Stimulated activated CD8-positive, alpha-beta memory T cell treated with anti-CD3 and anti-CD28 coated beads, Interleukin-15, amount 100 ng/mL, for 24 hours (primary cell): ENCODE measurements around the gene IFITM2.
"Not testable (repeated sequence)": the region's sequence is repeated elsewhere in the genome, so short reads cannot be mapped to it uniquely, and the experiment has no call there.

Source experiments
- DNase-seq: peaks from one replicate; pipeline ENCODE4 v3.0.0-alpha.2; 2020; ENCODE audit warnings: low read depth

Gene IFITM2

DNA sequence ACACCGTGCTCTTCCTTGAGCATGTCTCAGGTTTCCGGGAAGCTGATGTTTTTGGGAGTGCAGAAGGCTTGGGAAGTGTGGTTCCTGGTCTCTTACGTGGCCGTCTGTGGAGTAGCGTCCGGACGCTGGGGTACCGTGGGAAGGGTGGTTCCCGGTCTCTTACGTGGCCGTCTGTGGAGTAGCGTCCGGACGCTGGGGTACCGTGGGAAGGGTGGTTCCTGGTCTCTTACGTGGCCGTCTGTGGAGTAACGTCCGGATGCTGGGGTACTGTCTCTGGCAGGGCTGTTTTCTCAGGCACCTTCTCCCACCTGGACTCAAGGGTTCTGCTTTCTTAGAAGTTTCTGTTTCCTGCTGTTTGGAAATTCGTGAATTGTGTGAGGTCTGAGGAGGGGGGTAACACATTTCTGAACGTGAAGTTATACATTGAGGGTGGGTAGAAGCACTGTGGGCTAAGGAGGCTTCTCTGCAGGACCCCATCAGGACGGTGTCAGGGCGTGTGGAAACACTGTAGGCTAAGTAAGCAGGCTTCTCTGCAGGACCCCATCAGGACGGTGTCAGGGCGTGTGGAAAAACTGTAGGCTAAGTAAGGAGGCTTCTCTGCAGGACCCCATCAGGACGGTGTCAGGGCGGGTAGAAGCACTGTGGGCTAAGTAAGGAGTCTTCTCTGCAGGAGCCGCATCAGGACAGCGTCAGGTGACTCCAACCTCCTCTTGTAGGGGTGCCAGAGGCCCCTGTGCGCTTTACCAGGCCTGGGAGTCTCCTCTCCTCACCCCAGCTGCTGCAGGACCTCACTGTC is 18.4 kb downstream of the IFITM2 start:
- no peak for DNase-seq

DNA sequence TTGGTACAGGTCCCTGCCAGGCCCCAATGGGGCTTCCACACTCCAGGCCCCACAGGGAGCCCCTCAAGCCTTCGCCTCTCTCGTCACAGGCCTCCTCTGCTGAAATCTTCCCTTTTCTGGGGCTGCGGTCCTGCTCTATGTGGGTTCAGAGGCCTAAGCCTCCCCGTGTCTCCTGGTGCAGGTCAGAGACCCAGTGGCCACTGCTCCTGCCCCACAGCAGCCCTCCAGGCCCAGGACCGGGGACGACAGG is 18.9 kb downstream of the IFITM2 start:
- DNase-seq = no peak

DNA sequence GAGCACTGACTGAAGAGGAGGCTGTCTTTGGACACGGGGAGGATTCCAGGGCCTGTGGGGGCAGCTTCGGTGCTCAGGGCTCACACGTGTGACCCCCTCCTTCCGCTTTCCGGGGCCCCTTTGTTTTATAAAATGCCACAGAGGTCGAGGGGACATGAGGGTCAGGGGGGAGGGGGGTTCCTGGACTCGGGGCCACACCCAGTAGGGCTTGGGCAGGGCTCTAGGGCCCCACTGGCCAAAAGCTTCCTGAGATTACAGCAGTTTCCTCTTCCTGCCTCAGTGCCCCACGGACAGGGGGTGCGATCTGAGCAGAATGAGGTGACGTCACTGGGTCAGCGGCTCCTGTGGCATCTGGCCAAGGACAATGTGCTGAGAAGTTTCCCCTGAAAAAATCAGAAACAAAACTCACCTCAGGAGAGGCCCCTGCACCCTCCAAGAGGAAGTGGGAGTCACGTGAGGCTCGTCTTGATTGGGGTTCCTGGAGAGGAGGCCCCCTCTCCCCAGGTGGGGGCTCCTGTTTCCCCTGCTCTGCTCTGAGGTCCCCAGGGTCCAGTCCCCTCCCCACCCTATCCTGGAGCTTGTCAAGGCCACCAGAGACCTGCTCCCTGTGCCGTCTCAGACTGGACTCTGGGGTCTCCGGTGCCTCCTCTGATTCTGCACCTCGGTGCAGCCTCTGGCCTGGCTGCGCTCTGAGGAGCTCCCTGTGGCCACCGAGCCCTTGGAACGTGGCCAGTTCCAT is 19.4 kb downstream of the IFITM2 start:
- DNase-seq = no peak

DNA sequence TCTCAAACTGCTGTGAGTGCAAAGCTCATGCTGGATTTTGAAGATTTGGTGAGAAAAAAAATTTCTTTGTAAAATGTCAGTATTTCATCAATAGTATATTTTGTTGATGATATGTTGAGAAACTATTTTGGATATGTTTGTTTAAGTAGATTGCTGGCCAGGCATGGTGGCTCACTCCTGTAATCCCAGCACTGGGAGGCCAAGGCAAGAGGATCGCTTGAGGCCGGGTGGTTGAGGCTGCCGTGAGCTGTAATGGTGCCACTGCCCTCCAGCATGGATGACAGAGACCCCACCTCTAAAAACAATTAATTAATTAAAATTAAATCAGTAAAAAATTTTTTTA is 19.9 kb downstream of the IFITM2 start:
- DNase-seq = no peak

DNA sequence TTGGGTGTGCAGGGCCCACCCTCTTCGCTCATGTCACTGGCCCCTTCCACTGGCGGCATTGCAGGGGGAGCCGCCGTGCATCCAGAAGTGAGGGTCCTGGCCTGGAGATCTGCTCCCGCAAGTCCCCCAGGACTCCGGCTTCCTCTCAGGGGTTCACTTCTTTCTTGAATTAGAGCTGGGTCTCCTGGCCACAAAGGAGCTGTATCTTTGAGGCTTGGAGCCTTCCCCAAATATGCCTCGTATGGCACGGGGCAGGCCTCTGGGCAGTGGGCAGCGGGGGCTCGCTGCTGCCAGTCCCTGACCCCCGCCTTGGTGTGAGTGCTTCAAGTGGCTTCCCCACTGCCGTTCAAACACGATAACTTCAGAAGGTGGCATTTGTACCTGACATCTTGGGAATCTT is 20.4 kb downstream of the IFITM2 start:
- no peak for DNase-seq

DNA sequence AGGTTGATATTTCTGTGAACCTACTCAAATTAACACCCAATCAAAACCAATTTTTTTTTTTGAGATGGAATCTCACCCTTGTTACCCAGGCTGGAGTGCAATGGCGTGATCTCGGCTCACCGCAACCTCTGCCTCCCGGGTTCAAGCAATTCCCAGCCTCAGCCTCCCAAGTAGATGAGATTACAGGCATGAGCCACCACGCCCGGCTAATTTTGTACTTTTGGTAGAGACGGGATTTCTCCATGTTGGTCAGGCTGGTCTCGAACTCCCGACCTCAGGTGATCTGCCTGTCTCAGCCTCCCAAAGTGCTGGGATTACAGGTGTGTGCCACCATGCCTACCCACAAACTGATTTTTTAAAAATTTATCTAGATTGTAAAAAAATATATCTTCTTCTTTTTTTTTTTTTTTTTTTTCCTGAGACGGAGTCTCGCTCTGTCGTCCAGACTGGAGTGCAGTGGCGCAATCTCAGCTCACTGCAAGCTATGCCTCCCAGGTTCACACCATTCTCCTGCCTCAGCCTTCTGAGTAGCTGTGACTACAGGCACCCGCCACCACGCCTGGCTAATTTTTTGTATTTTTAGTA is 21.0 kb downstream of the IFITM2 start:
- DNase-seq = not testable (repeated sequence)

GRCh38 chr11:329886-330253 is 22.3 kb downstream of the IFITM2 start:
- no peak for DNase-seq

- DNase-seq = no peak
These were observed 22.7 kb downstream of the IFITM2 start for GRCh38 chr11:330307-330693.

DNA sequence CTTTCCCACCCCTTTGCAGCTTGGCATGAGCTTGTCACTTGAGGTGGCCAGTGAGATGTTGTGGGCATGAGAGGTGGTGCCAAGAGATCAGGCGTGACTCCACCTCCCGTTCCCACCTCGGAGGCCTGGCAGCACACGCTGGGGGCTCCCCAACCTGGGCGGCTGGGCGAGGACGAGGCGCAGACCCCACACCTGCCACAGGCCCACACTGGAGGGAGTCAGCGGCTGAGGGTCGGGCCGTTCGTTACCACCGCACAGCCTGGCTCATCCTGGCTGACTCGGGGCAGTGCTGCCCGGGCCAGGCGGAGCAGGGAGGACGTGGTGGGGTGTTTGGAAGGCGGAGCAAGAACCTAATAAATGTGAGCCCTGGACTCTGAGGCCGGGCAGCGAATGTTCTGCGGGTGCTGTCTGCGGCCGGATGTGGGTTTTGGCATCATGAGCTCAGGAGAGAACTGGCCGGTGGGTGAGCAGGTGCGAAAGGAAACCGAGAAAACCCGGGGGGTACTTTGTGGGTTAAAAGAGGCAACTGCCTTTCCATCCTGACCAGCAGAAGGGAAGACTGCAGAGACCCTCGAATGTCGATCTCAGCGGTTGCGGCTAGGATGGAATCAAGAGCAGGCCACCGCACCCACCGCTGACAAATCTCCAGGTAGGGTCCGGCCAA is 23.2 kb downstream of the IFITM2 start:
- no peak for DNase-seq

GRCh38 chr11:331358-332060 is 23.9 kb downstream of the IFITM2 start:
- no peak for DNase-seq

DNA sequence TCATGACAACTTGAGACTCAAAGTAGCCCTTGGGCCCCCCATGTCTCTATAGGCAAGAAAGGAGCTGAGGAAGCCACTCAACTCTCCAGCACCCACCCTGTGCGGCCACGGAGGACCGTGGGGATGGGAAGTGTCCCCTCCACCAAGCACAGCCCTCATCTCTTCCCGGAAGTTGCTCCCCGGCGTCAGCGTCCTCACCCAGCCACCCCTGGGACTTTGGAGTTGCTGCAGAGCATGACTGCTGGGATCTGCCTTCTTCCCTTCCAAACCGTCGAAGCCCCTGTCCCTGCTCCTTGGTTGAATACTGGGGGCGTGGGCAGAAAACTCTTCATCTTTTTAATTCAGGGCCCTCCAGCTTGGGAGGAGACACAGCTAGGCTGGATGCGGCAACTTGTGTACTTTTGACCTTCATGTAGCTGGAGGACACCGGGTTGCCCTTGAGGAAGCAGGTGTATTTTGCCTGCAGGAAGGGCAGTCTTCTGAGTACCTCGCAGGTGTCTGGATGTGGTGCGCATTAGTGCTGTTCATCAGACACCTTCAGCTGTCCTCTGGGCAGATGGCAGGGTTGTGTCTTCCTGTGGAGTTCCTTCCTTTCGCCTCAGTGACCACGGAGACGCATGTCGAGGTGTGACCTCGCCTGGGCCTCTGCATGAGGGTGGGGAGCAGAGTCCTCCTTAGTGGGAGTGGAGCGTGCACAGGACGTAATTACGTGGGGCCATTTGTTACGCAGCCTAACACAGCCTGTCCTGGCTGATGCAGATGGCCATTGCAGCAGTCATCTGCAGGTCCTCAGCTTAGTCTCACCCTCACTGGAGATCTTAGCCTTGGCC is 25.2 kb downstream of the IFITM2 start:
- DNase-seq = no peak

DNA sequence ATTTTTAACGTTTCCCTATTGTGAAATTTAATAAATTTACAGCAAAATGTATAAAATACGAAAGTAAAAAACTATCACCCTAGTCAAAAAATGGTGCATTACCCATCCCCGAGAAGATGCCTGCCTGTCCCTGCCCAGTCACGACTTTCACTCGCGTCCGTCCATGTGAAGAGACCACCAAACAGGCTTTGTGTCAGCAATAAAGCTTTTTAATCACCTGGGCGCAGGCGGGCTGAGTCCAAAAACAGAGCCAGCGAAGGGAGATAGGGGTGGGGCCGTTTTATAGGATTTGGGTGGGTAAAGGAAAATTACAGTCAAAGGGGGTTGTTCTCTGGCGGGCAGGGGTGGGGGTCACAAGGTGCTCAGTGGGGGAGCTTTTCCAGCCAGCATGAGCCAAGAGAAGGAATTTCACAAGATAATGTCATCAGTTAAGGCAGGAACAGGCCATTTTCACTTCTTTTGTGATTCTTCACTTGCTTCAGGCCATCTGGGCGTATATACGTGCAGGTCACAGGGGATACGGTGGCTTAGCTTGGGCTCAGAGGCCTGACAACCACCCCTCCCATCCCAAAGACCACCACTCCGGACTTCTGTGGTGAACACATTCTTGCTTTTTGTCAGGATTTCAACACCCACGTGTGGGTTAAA is 26.1 kb downstream of the IFITM2 start:
- DNase-seq = not testable (repeated sequence)

- DNase-seq = no peak
These were observed 26.8 kb downstream of the IFITM2 start for GRCh38 chr11:334264-334994.

GRCh38 chr11:335779-336658 is 28.4 kb downstream of the IFITM2 start:
- DNase-seq = no peak

DNA sequence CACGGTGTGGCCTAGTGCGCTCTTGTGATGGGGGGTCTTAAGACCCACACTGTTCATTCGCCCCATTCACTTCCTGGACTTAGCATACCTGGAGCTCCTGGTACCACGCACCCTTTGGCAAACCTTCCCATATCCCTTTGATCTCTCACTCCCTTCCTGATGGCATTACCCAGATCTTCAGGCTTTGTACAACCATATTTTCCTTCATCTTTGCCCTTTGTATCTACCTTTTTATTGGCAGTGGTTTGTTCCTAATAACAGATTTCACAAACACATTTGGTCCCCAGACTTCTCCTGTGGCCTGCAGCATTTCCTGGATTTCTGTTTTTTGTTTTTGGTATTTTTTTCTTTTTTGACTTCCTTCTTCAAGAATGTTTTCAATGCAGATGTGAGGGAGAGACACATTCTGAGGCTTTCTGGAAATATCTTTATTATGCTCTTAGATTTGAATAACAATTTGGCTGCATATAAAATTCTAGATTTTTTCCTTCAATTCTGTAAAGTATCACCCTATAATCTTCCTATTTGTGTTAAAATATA is 29.1 kb downstream of the IFITM2 start:
- DNase-seq = no peak

GRCh38 chr11:337711-338110 is 30.1 kb downstream of the IFITM2 start:
- DNase-seq = no peak

- DNase-seq = no peak
These were observed 32.3 kb downstream of the IFITM2 start for GRCh38 chr11:339963-340362.

DNA sequence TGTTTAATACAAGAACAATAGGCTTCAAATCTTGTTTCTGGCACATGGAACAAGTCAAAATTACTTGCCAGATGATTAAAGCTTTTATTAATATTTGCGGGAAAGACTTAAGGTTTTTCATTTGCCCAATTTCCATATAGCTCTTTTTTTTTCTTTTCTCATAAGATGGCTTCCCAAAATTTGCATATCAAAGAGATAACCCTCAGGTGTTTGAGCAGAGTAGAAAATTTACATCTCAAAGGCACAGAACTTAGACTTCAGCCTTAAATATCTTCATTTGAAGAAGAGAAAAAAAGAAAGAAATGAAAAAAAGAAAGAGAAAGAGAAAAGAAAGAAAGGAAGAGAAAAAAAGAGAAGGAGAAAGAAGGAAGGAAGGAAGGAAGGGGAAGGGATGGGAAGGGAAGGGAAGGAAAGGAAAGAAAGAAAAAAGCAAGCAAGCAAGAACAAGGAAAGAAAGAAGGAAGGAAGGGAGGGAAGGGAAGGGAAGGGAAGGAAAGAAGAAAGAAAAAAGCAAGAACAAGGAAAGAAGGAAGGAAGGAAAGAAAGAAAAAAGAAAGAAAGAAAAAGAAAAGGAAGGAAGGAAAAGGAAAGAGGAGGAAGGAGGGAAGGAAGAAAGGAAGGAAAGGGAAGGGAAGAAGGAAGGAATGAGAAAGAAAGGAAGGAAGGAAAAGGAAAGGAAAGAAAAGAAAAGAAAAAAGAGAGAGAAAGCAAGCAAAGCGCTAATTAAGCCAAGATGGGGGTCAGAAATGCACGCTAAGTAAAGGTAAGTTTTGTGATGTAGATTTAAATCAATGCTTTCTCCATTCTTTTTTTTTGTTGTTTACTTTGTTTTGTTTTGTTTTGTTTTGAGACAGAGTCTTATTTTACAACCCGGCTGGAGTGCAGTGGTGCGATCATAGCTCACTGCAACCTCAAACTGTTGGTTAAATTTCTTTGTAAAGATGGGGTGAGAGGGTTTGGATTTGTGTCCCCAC is 33.2 kb downstream of the IFITM2 start:
- no peak for DNase-seq
